WTC11 (cell line): ENCODE measurements around the gene CACHD1.

Experiments used
- CTCF ChIP-seq: fragments of 200-600 bp; IDR thresholded peaks from 2 replicates; pipeline ENCODE4 v1.8.0; 2022; ENCODE audit warnings: antibody characterized with exemption
- ELF4 ChIP-seq: sonication (generic); formaldehyde crosslinking; IDR thresholded peaks from 2 replicates; pipeline ENCODE4 v1.8.1; 2022; ENCODE audit warnings: low read depth, mild to moderate bottlenecking, moderate library complexity, missing genetic modification reagents
- PREB ChIP-seq: sonication (generic); formaldehyde crosslinking; IDR thresholded peaks from 2 replicates; pipeline ENCODE4 v1.8.1; 2022; ENCODE audit warnings: mild to moderate bottlenecking, missing genetic modification reagents, moderate library complexity, borderline replicate concordance
- ZBTB43 ChIP-seq: sonication (generic); formaldehyde crosslinking; IDR thresholded peaks from 2 replicates; pipeline ENCODE4 v1.8.1; 2023; ENCODE audit warnings: mild to moderate bottlenecking, missing genetic modification reagents

- TF ChIP-seq CTCF = no peak
- no peak for TF ChIP-seq ELF4 (CRISPR knock-in tag)
- no peak for TF ChIP-seq ZBTB43 (CRISPR knock-in tag)
- no peak for TF ChIP-seq PREB (CRISPR knock-in tag)
Measured at GRCh38 chr1:64502083-64502482, 32.2 kb downstream of the CACHD1 start.
